Caco-2 (cell line): Measurements from ENCODE around the gene ITGA7. TPM values are rescaled to one million over a fixed set of nuclear protein-coding genes. Genes with fewer than 3 reads are reported as not detected.

Source experiments
- BruUV-seq: library from RNA; stranded (reverse); fragments of 400-500 nt; replicated peaks from 2 replicates; lab custom pipeline; 2021; lab: Mats Ljungman, UMichigan
- CTCF ChIA-PET: fragments of 300-600 bp; sonication (Branson Sonifier 250); formaldehyde crosslinking; loops from one replicate; lab custom pipeline; 2022; ENCODE audit warnings: antibody characterized with exemption; lab: Charles Lee
- POLR2A ChIA-PET: fragments of 300-600 bp; sonication (Branson Sonifier 250); formaldehyde crosslinking; loops from one replicate; lab custom pipeline; 2022; ENCODE audit warnings: antibody characterized with exemption; lab: Charles Lee
- DNase-seq, 2 experiments: peaks; one replicate each; pipeline versions ENCODE4 v3.0.0 to v3.0.0-alpha.2; 2020 to 2022
- H3K27me3 ChIP-seq: replicated peaks from 2 replicates; pipeline ENCODE4 v1.6.0; 2011; ENCODE audit warnings: low read length; ENCODE audit not compliant: control insufficient read depth, insufficient read depth
- H3K36me3 ChIP-seq: 2 replicates; pipeline ENCODE4 v1.5.1; 2011; ENCODE audit warnings: low read length; ENCODE audit not compliant: control insufficient read depth, insufficient read depth
- H3K4me1 ChIP-seq: fragments of 250-450 bp; sonication (Bioruptor Pico); 2 replicates; pipeline ENCODE4 v1.5.1; 2020; ENCODE audit warnings: mild to moderate bottlenecking
- H3K4me3 ChIP-seq: 2 replicates; pipeline ENCODE4 v1.5.1; 2011; ENCODE audit warnings: low read depth, mild to moderate bottlenecking, control low read depth, low read length
- H3K9me3 ChIP-seq: fragments of 250-450 bp; sonication (Bioruptor Pico); 2 replicates; pipeline ENCODE4 v1.5.1; 2020; ENCODE audit warnings: mild to moderate bottlenecking, moderate library complexity
- H3K27ac Mint-ChIP-seq: one replicate; pipeline ENCODE4 v1.8.0; 2022; ENCODE audit warnings: mixed read lengths; ENCODE audit not compliant: unreplicated experiment
- H3K27me3 Mint-ChIP-seq: one replicate; pipeline ENCODE4 v1.8.0; 2022; ENCODE audit warnings: mixed read lengths; ENCODE audit not compliant: insufficient read depth, unreplicated experiment
- H3K36me3 Mint-ChIP-seq: one replicate; pipeline ENCODE4 v1.8.0; 2022; ENCODE audit warnings: mild to moderate bottlenecking, mixed read lengths; ENCODE audit not compliant: insufficient read depth, unreplicated experiment
- H3K4me1 Mint-ChIP-seq: one replicate; pipeline ENCODE4 v1.8.0; 2022; ENCODE audit warnings: low read depth, mixed read lengths; ENCODE audit not compliant: unreplicated experiment
- H3K4me3 Mint-ChIP-seq: one replicate; pipeline ENCODE4 v1.8.0; 2022; ENCODE audit warnings: mild to moderate bottlenecking, moderate library complexity, mixed read lengths; ENCODE audit not compliant: unreplicated experiment
- H3K9me3 Mint-ChIP-seq: one replicate; pipeline ENCODE4 v1.8.0; 2022; ENCODE audit warnings: mixed read lengths; ENCODE audit not compliant: unreplicated experiment
- intact Hi-C: fragments of 100-400 bp; cut with micrococcal nuclease; formaldehyde crosslinking; loops from one replicate; pipeline ENCODE4 v1.10.0; 2022; ENCODE audit not compliant: unreplicated experiment
- total RNA-seq: library from RNA; stranded (reverse); gene quantifications from 2 replicates; pipeline ENCODE4 v1.2.3, GENCODE V29; 2022
- TF ChIP-seq, protein P1 (sequence below), 2 experiments: fragments of 200-600 bp in 1 of 2; IDR thresholded peaks; 1 replicate in 1 of 2; 2 replicates in 1 of 2; pipeline versions ENCODE4 v1.5.1 to v1.8.0; 2011 to 2022; ENCODE audit warnings: antibody characterized with exemption in 1 of 2, control low read depth in 1 of 2, inconsistent platforms in 1 of 2, low read depth in 1 of 2, low read length in 1 of 2, mild to moderate bottlenecking in 1 of 2, moderate library complexity in 1 of 2; ENCODE audit not compliant: insufficient read depth in 1 of 2, severe bottlenecking in 1 of 2, unreplicated experiment in 1 of 2

Gene ITGA7
- total RNA-seq, 1 experiment from 2014 or later = 46.1 TPM

GRCh38 chr12:55733858-55734257, 26.2 kb upstream of the ITGA7 start:
- H3K27me3 ChIP-seq = no peaks in the 10 kb centered on the region
- POLR2A ChIA-PET = interaction anchor here (0.6 kb wide), 1 partner anchor 267 kb away, joined by 9 read pairs; no protein-coding TSS in a partner anchor
- DNase-seq = no peak
- intact Hi-C loops = no loop called here
- H3K4me3 ChIP-seq = no peak overlapping the region
- Mint-ChIP-seq H3K4me1 (peaks cover 30% of the 10 kb centered on the region), H3K27ac (no peak overlapping the region), H3K9me3 (no peaks in the 10 kb centered on the region), H3K36me3 (peaks cover 9% of the 10 kb centered on the region), H3K4me3 (no peak overlapping the region), H3K27me3 (no peaks in the 10 kb centered on the region)
- TF ChIP-seq, protein P1, sequence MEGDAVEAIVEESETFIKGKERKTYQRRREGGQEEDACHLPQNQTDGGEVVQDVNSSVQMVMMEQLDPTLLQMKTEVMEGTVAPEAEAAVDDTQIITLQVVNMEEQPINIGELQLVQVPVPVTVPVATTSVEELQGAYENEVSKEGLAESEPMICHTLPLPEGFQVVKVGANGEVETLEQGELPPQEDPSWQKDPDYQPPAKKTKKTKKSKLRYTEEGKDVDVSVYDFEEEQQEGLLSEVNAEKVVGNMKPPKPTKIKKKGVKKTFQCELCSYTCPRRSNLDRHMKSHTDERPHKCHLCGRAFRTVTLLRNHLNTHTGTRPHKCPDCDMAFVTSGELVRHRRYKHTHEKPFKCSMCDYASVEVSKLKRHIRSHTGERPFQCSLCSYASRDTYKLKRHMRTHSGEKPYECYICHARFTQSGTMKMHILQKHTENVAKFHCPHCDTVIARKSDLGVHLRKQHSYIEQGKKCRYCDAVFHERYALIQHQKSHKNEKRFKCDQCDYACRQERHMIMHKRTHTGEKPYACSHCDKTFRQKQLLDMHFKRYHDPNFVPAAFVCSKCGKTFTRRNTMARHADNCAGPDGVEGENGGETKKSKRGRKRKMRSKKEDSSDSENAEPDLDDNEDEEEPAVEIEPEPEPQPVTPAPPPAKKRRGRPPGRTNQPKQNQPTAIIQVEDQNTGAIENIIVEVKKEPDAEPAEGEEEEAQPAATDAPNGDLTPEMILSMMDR (IDR thresholded peaks at IDR 0.05; ENCODE audit: insufficient read depth in 1 of 2, low read depth in 1 of 2, low read length in 1 of 2, severe bottlenecking in 1 of 2, unreplicated experiment in 1 of 2) = no peak
- no peaks in the 10 kb centered on the region for H3K36me3 ChIP-seq
- no TSS peak for BruUV-seq
- CTCF ChIA-PET = interaction anchor here (0.8 kb wide), 1 partner anchor 9 kb away, joined by 3 read pairs; no protein-coding TSS in a partner anchor
- no peaks in the 10 kb centered on the region for H3K9me3 ChIP-seq
- peaks cover 13% of the 10 kb centered on the region for H3K4me1 ChIP-seq

DNA sequence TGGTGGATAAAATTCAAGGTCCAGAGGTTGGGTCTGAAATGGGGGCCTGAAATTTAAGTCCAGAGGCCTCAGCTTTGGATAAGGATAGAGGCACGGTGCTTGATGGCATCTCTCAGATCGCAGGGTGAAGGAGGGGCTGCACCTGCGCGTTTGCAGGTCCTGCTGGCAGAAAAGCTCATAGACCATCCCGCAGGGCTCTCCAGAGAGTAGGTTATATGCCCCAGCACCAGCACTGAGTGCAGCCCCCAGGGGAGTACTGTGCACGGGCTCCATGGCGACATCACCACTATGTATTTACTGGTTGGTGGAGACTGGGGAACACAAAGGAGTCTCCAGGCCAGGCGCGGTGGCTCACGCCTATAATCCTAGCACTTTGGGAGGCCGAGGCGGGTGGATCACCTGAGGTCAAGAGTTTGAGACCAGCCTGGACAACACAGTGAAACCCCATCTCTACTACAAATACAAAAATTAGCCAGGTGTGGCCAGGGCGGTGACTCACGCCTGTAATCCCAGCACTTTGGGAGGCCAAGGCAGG, 25.4 kb upstream of the ITGA7 start:
- no peaks in the 10 kb centered on the region for H3K27me3 ChIP-seq
- ChIA-PET POLR2A (no interaction called here), CTCF (interaction anchor here (0.8 kb wide), 1 partner anchor 8 kb away, joined by 3 read pairs; no protein-coding TSS in a partner anchor)
- Mint-ChIP-seq H3K27ac (no peak overlapping the region), H3K9me3 (no peaks in the 10 kb centered on the region), H3K4me1 (peaks cover 28% of the 10 kb centered on the region), H3K27me3 (no peaks in the 10 kb centered on the region), H3K4me3 (no peak overlapping the region), H3K36me3 (peaks cover 9% of the 10 kb centered on the region)
- peaks cover 12% of the 10 kb centered on the region for H3K4me1 ChIP-seq
- intact Hi-C loops = no loop called here
- H3K4me3 ChIP-seq = no peak overlapping the region
- TF ChIP-seq, protein P1 (IDR thresholded peaks at IDR 0.05; ENCODE audit: insufficient read depth in 1 of 2, low read depth in 1 of 2, low read length in 1 of 2, severe bottlenecking in 1 of 2, unreplicated experiment in 1 of 2) = no peak
- BruUV-seq = no TSS peak
- no peak for DNase-seq
- no peaks in the 10 kb centered on the region for H3K9me3 ChIP-seq
- H3K36me3 ChIP-seq = no peaks in the 10 kb centered on the region

- no peaks in the 10 kb centered on the region for H3K27me3 ChIP-seq
- Mint-ChIP-seq H3K4me1 (peaks cover 20% of the 10 kb centered on the region), H3K36me3 (peaks cover 15% of the 10 kb centered on the region), H3K4me3 (no peak overlapping the region), H3K27me3 (no peaks in the 10 kb centered on the region), H3K9me3 (no peaks in the 10 kb centered on the region), H3K27ac (no peak overlapping the region)
- no peaks in the 10 kb centered on the region for H3K9me3 ChIP-seq
- ChIA-PET POLR2A (no interaction called here), CTCF (no interaction called here)
- H3K36me3 ChIP-seq = no peaks in the 10 kb centered on the region; the same call in 1 of the 2 replicates
- no TSS peak for BruUV-seq
- intact Hi-C loops = no loop called here
- DNase-seq = no peak
- peaks cover 8% of the 10 kb centered on the region; the same call in 1 of the 2 replicates for H3K4me1 ChIP-seq
- no peak overlapping the region for H3K4me3 ChIP-seq
- TF ChIP-seq, protein P1 (IDR thresholded peaks at IDR 0.05; ENCODE audit: insufficient read depth in 1 of 2, low read depth in 1 of 2, low read length in 1 of 2, severe bottlenecking in 1 of 2, unreplicated experiment in 1 of 2) = no peak
Measured at GRCh38 chr12:55732288-55732687, 24.6 kb upstream of the ITGA7 start.
